A549 (cell line): Measurements from ENCODE around the gene BCL2L15. TPM values are rescaled to one million over a fixed set of nuclear protein-coding genes. Genes with fewer than 3 reads are reported as not detected.

ENCODE experiments used
- ATAC-seq, 2 experiments: fragments of 200-7000 bp in 1 of 2; fragments of >200 bp in 1 of 2; cut with Nextera tagmentation in 1 of 2; cut with Tn5 transposase in 1 of 2; 3 replicates each; pipeline versions ENCODE4 v1.8.0 to v1.9.1; 2018 to 2020; ENCODE audit warnings: mild to moderate bottlenecking in 1 of 2, moderate library complexity in 1 of 2
- CTCF ChIA-PET: fragments of 300-600 bp; sonication (Branson Sonifier 250); formaldehyde crosslinking; extraction: SDS; loops from one replicate; lab custom pipeline; 2021; ENCODE audit warnings: antibody characterized with exemption, inconsistent platforms; lab: Yijun Ruan, JAX
- POLR2A ChIA-PET: fragments of 350-600 bp; formaldehyde crosslinking; extraction: SDS; loops from one replicate; lab custom pipeline; 2021; ENCODE audit warnings: antibody characterized with exemption, inconsistent platforms; lab: Yijun Ruan, JAX
- DNase-seq, 2 experiments: peaks; one replicate each; pipeline versions ENCODE4 v3.0.0 to v3.0.0-alpha.2; 2011 to 2016; ENCODE audit warnings: low read depth in 1 of 2, low spot score in 1 of 2
- FAIRE-seq: peaks from 2 replicates; lab custom pipeline; 2011; peaks lifted over from hg19 to GRCh38; lab: Jason Lieb, UNC
- H3K27ac ChIP-seq, 2 experiments: fragments of >200 bp; sonication (Bioruptor Twin); formaldehyde crosslinking; 3 replicates each; pipeline ENCODE4 v1.5.1; 2016 to 2017
- H3K4me1 ChIP-seq: fragments of >200 bp; sonication (Bioruptor Twin); formaldehyde crosslinking; 3 replicates; pipeline ENCODE4 v1.6.1; 2016
- H3K4me2 ChIP-seq: fragments of >200 bp; sonication (Bioruptor Twin); formaldehyde crosslinking; 3 replicates; pipeline ENCODE4 v1.6.1; 2016
- H3K4me3 ChIP-seq: fragments of >200 bp; sonication (Bioruptor Twin); formaldehyde crosslinking; 3 replicates; pipeline ENCODE4 v1.5.1; 2016
- H3K9me3 ChIP-seq: fragments of >200 bp; sonication (Bioruptor Twin); formaldehyde crosslinking; 3 replicates; pipeline ENCODE4 v1.6.1; 2016
- CHD2 ChIP-seq: fragments of 150-350 bp; IDR thresholded peaks from 2 replicates; pipeline ENCODE4 v1.6.1; 2014; ENCODE audit warnings: low read length; ENCODE audit not compliant: partially characterized antibody
- CHD4 ChIP-seq: fragments of 200-600 bp; sonication (generic); IDR thresholded peaks from 2 replicates; pipeline ENCODE4 v1.6.1; 2016; ENCODE audit warnings: antibody characterized with exemption, mild to moderate bottlenecking, borderline replicate concordance
- EHMT2 ChIP-seq: fragments of 200-600 bp; sonication (generic); IDR thresholded peaks from 2 replicates; pipeline ENCODE4 v1.6.1; 2016; ENCODE audit warnings: antibody characterized with exemption, low read depth, mild to moderate bottlenecking, moderate library complexity
- ESRRA ChIP-seq: fragments of 150-350 bp; IDR thresholded peaks from 2 replicates; pipeline ENCODE4 v1.6.1; 2014; ENCODE audit warnings: mild to moderate bottlenecking, low read length, borderline replicate concordance
- FOSB ChIP-seq: fragments of 250-450 bp; sonication (Bioruptor Pico); IDR thresholded peaks from 2 replicates; pipeline ENCODE4 v1.5.0; 2020; ENCODE audit warnings: mild to moderate bottlenecking, moderate library complexity
- FOSL2 ChIP-seq, 2 experiments: fragments of 450-650 bp in 1 of 2; fragments of >200 bp in 1 of 2; sonication (Bioruptor Twin) in 1 of 2; formaldehyde crosslinking; IDR thresholded peaks; 2 replicates each; pipeline versions ENCODE4 v1.5.0 to v1.6.1; 2016 to 2020; ENCODE audit warnings: mild to moderate bottlenecking in 1 of 2, moderate library complexity in 1 of 2
- HDAC2 ChIP-seq: fragments of 200-600 bp; sonication (generic); IDR thresholded peaks from 2 replicates; pipeline ENCODE4 v1.6.1; 2016
- HOXA7 ChIP-seq: fragments of 250-450 bp; sonication (Bioruptor Pico); IDR thresholded peaks from 2 replicates; pipeline ENCODE4 v1.5.0; 2020; ENCODE audit warnings: mild to moderate bottlenecking, moderate library complexity
- NPAS2 ChIP-seq: fragments of 250-450 bp; sonication (Bioruptor Pico); IDR thresholded peaks from 2 replicates; pipeline ENCODE4 v1.8.0; 2022; ENCODE audit warnings: mild to moderate bottlenecking, moderate library complexity, borderline replicate concordance
- NR3C1 ChIP-seq: fragments of >200 bp; sonication (Bioruptor Twin); formaldehyde crosslinking; IDR thresholded peaks from 3 replicates; pipeline ENCODE4 v1.6.1; 2017
- PBX3 ChIP-seq: IDR thresholded peaks from 2 replicates; pipeline ENCODE4 v1.6.1; 2012
- RARB ChIP-seq: fragments of 250-450 bp; sonication (Bioruptor Pico); IDR thresholded peaks from 2 replicates; pipeline ENCODE4 v1.8.0; 2021; ENCODE audit warnings: mild to moderate bottlenecking, moderate library complexity
- ZFP36 ChIP-seq: fragments of 450-650 bp; IDR thresholded peaks from 2 replicates; pipeline ENCODE4 v1.6.1; 2014; ENCODE audit warnings: borderline replicate concordance; ENCODE audit not compliant: partially characterized antibody
- WGBS: methylation state at CpG from one replicate; pipeline ENCODE4 v1.1.6; 2017; ENCODE audit errors: missing lambda C conversion rate; 5-methylcytosine and 5-hydroxymethylcytosine counted together
- polyA plus RNA-seq, 4 experiments: library from polyadenylated mRNA; depleted of rRNA in 3 of 4; stranded (reverse); fragments of >200 nt; fragmentation: RNase III in 1 of 4; extraction: RNeasy Plus Mini Kit Qiagen cat#74134 plus additional on column Dnase treatment in 1 of 4; gene quantifications; 2 replicates in 3 of 4; 3 replicates in 1 of 4; pipeline ENCODE4 v1.2.3, GENCODE V29; 2011 to 2017
- TF ChIP-seq, protein P1 (sequence below): fragments of >200 bp; sonication (Bioruptor Twin); formaldehyde crosslinking; IDR thresholded peaks from 3 replicates; pipeline ENCODE4 v1.6.1; 2016
- TF ChIP-seq, protein P2 (sequence below): fragments of 200-600 bp; sonication (generic); IDR thresholded peaks from 2 replicates; pipeline ENCODE4 v1.6.1; 2016; ENCODE audit warnings: antibody characterized with exemption, mild to moderate bottlenecking, moderate library complexity
- TF ChIP-seq, protein P3 (sequence below): fragments of 150-350 bp; IDR thresholded peaks from 2 replicates; pipeline ENCODE4 v1.6.1; 2014; ENCODE audit warnings: low read depth, mild to moderate bottlenecking, low read length

The BCL2L15 gene
- polyA plus RNA-seq, 2 of the 4 experiments (the other 2 are of a cell fraction), result 2.1 to 2.3 TPM

- 71% methylated on average over 4 of the region's 4 CpGs for WGBS
- H3K9me3 ChIP-seq, result no peaks in the 10 kb centered on the region
- H3K4me2 ChIP-seq, result no peak overlapping the region
- CTCF ChIA-PET, result interaction anchor here (1.4 kb wide), 1 partner anchor 33 kb away, joined by 4 read pairs; no protein-coding TSS in a partner anchor
- TF ChIP-seq FOSB (CRISPR knock-in tag), result no peak
- TF ChIP-seq, protein P1, sequence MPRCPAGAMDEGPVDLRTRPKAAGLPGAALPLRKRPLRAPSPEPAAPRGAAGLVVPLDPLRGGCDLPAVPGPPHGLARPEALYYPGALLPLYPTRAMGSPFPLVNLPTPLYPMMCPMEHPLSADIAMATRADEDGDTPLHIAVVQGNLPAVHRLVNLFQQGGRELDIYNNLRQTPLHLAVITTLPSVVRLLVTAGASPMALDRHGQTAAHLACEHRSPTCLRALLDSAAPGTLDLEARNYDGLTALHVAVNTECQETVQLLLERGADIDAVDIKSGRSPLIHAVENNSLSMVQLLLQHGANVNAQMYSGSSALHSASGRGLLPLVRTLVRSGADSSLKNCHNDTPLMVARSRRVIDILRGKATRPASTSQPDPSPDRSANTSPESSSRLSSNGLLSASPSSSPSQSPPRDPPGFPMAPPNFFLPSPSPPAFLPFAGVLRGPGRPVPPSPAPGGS, result no peak
- no peak for TF ChIP-seq HOXA7 (CRISPR knock-in tag)
- TF ChIP-seq RARB (CRISPR knock-in tag), result no peak
- TF ChIP-seq, protein P2, sequence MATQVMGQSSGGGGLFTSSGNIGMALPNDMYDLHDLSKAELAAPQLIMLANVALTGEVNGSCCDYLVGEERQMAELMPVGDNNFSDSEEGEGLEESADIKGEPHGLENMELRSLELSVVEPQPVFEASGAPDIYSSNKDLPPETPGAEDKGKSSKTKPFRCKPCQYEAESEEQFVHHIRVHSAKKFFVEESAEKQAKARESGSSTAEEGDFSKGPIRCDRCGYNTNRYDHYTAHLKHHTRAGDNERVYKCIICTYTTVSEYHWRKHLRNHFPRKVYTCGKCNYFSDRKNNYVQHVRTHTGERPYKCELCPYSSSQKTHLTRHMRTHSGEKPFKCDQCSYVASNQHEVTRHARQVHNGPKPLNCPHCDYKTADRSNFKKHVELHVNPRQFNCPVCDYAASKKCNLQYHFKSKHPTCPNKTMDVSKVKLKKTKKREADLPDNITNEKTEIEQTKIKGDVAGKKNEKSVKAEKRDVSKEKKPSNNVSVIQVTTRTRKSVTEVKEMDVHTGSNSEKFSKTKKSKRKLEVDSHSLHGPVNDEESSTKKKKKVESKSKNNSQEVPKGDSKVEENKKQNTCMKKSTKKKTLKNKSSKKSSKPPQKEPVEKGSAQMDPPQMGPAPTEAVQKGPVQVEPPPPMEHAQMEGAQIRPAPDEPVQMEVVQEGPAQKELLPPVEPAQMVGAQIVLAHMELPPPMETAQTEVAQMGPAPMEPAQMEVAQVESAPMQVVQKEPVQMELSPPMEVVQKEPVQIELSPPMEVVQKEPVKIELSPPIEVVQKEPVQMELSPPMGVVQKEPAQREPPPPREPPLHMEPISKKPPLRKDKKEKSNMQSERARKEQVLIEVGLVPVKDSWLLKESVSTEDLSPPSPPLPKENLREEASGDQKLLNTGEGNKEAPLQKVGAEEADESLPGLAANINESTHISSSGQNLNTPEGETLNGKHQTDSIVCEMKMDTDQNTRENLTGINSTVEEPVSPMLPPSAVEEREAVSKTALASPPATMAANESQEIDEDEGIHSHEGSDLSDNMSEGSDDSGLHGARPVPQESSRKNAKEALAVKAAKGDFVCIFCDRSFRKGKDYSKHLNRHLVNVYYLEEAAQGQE, result no peak
- TF ChIP-seq, protein P3, sequence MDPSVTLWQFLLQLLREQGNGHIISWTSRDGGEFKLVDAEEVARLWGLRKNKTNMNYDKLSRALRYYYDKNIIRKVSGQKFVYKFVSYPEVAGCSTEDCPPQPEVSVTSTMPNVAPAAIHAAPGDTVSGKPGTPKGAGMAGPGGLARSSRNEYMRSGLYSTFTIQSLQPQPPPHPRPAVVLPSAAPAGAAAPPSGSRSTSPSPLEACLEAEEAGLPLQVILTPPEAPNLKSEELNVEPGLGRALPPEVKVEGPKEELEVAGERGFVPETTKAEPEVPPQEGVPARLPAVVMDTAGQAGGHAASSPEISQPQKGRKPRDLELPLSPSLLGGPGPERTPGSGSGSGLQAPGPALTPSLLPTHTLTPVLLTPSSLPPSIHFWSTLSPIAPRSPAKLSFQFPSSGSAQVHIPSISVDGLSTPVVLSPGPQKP, result no peak
- TF ChIP-seq, all 56 proteins: peak for 0
- Histone ChIP-seq H3K4me1 (no peaks in the 10 kb centered on the region), H3K27ac (no peak overlapping the region), H3K4me3 (no peak overlapping the region)
- no peak for FAIRE-seq
- no peak for DNase-seq
- ATAC-seq, result no peak
- POLR2A ChIA-PET, result no interaction called here
These were observed 18.8 kb downstream of the BCL2L15 start for GRCh38 chr1:113868387-113869083.

- H3K4me3 ChIP-seq, result no peak overlapping the region
- 79% methylated on average over 5 of the region's 5 CpGs for WGBS
- FAIRE-seq (no peak), ATAC-seq (no peak), DNase-seq (no peak)
- peaks cover 8% of the 10 kb centered on the region; the same call in 1 of the 3 replicates for H3K4me1 ChIP-seq
- H3K4me2 ChIP-seq, result no peak overlapping the region
- H3K27ac ChIP-seq, result no peak overlapping the region
- ChIA-PET POLR2A (no interaction called here), CTCF (no interaction called here)
- H3K9me3 ChIP-seq, result no peaks in the 10 kb centered on the region
- TF ChIP-seq, protein P3, result no peak
- TF ChIP-seq NPAS2 (CRISPR knock-in tag), result no peak
- no peak for TF ChIP-seq RARB (CRISPR knock-in tag)
- TF ChIP-seq EHMT2, result no peak
- no peak for TF ChIP-seq FOSB (CRISPR knock-in tag)
- TF ChIP-seq FOSL2 (IDR thresholded peaks at IDR 0.05), result no peak
- TF ChIP-seq FOSL2 (CRISPR knock-in tag; IDR thresholded peaks at IDR 0.05), result no peak
- no peak for TF ChIP-seq ESRRA
- no peak for TF ChIP-seq CHD4
- TF ChIP-seq NR3C1, result no peak
- TF ChIP-seq PBX3, result no peak
- no peak for TF ChIP-seq HDAC2
- TF ChIP-seq CHD2, result no peak
- TF ChIP-seq ZFP36, result no peak
These were observed 25.7 kb downstream of the BCL2L15 start for GRCh38 chr1:113861641-113862040.
